GM19452 (cell line): Measurements from ENCODE around the gene MAP3K4.

Experiments used
- ATAC-seq: cut with Tn5 transposase; IDR thresholded peaks from one replicate; pipeline ENCODE4 v1.9.1; 2021; ENCODE audit not compliant: unreplicated experiment

The MAP3K4 gene

GRCh38 chr6:161166677-161167076 is 175.1 kb downstream of the MAP3K4 start:
- ATAC-seq, result no peak
